ENCODE data around the gene EFHC2. TPM values are rescaled to one million over a fixed set of nuclear protein-coding genes. Genes with fewer than 3 reads are reported as not detected.

Gene EFHC2
- total and polyA plus RNA-seq, 4 donors, result 0.08 to 0.56 TPM; not detected in 2

DNA sequence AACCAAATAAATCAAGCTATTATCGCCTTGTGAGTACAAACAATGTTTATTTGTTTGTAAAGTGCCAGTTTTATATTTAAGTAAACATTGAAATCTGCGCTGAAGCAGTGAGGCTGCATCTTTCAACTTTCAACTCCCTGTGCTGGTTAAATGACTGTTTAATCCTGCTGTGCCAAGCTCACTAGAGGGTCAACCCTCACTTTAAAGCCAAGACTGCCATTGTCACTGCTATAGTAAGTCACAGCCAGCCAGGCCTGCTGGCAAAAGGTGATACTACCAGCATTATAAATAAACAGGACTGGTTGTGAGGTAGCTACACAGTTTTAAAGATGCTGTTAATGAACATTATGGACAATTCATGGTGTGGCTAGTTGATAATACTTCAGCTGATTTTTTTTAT, 34.6 kb downstream of the EFHC2 start:
- no peak for TF ChIP-seq TAF1 (conservative IDR thresholded peaks at IDR 0.05)
- no peak for TF ChIP-seq FOXA1 (IDR thresholded peaks at IDR 0.05)
- TF ChIP-seq, protein P1, sequence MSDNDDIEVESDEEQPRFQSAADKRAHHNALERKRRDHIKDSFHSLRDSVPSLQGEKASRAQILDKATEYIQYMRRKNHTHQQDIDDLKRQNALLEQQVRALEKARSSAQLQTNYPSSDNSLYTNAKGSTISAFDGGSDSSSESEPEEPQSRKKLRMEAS (IDR thresholded peaks at IDR 0.05), result no peak
- TF ChIP-seq, protein P2, sequence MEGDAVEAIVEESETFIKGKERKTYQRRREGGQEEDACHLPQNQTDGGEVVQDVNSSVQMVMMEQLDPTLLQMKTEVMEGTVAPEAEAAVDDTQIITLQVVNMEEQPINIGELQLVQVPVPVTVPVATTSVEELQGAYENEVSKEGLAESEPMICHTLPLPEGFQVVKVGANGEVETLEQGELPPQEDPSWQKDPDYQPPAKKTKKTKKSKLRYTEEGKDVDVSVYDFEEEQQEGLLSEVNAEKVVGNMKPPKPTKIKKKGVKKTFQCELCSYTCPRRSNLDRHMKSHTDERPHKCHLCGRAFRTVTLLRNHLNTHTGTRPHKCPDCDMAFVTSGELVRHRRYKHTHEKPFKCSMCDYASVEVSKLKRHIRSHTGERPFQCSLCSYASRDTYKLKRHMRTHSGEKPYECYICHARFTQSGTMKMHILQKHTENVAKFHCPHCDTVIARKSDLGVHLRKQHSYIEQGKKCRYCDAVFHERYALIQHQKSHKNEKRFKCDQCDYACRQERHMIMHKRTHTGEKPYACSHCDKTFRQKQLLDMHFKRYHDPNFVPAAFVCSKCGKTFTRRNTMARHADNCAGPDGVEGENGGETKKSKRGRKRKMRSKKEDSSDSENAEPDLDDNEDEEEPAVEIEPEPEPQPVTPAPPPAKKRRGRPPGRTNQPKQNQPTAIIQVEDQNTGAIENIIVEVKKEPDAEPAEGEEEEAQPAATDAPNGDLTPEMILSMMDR (IDR thresholded peaks at IDR 0.05; ENCODE audit: low read depth, low read length, missing input control), result no peak
- no peak for TF ChIP-seq HNF4A (conservative IDR thresholded peaks at IDR 0.05)
- TF ChIP-seq, protein P3, sequence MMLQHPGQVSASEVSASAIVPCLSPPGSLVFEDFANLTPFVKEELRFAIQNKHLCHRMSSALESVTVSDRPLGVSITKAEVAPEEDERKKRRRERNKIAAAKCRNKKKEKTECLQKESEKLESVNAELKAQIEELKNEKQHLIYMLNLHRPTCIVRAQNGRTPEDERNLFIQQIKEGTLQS (IDR thresholded peaks at IDR 0.05), result no peak
- TF ChIP-seq, protein P4, sequence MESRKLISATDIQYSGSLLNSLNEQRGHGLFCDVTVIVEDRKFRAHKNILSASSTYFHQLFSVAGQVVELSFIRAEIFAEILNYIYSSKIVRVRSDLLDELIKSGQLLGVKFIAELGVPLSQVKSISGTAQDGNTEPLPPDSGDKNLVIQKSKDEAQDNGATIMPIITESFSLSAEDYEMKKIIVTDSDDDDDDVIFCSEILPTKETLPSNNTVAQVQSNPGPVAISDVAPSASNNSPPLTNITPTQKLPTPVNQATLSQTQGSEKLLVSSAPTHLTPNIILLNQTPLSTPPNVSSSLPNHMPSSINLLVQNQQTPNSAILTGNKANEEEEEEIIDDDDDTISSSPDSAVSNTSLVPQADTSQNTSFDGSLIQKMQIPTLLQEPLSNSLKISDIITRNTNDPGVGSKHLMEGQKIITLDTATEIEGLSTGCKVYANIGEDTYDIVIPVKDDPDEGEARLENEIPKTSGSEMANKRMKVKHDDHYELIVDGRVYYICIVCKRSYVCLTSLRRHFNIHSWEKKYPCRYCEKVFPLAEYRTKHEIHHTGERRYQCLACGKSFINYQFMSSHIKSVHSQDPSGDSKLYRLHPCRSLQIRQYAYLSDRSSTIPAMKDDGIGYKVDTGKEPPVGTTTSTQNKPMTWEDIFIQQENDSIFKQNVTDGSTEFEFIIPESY (IDR thresholded peaks at IDR 0.05), result no peak
- no peak for TF ChIP-seq JUND (IDR thresholded peaks at IDR 0.05)
- no peak for TF ChIP-seq NR2F2 (IDR thresholded peaks at IDR 0.05)
- no peak for TF ChIP-seq HNF4G (IDR thresholded peaks at IDR 0.05)
- no peak for TF ChIP-seq RAD21 (IDR thresholded peaks at IDR 0.05)
- TF ChIP-seq SP1 (IDR thresholded peaks at IDR 0.05), result no peak
- TF ChIP-seq FOXA2 (IDR thresholded peaks at IDR 0.05), result no peak
- no peak for TF ChIP-seq EGR1 (IDR thresholded peaks at IDR 0.05; ENCODE audit: low read depth in 2 of 2)
- TF ChIP-seq, protein P5, sequence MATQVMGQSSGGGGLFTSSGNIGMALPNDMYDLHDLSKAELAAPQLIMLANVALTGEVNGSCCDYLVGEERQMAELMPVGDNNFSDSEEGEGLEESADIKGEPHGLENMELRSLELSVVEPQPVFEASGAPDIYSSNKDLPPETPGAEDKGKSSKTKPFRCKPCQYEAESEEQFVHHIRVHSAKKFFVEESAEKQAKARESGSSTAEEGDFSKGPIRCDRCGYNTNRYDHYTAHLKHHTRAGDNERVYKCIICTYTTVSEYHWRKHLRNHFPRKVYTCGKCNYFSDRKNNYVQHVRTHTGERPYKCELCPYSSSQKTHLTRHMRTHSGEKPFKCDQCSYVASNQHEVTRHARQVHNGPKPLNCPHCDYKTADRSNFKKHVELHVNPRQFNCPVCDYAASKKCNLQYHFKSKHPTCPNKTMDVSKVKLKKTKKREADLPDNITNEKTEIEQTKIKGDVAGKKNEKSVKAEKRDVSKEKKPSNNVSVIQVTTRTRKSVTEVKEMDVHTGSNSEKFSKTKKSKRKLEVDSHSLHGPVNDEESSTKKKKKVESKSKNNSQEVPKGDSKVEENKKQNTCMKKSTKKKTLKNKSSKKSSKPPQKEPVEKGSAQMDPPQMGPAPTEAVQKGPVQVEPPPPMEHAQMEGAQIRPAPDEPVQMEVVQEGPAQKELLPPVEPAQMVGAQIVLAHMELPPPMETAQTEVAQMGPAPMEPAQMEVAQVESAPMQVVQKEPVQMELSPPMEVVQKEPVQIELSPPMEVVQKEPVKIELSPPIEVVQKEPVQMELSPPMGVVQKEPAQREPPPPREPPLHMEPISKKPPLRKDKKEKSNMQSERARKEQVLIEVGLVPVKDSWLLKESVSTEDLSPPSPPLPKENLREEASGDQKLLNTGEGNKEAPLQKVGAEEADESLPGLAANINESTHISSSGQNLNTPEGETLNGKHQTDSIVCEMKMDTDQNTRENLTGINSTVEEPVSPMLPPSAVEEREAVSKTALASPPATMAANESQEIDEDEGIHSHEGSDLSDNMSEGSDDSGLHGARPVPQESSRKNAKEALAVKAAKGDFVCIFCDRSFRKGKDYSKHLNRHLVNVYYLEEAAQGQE (IDR thresholded peaks at IDR 0.05), result no peak
- TF ChIP-seq RXRA (IDR thresholded peaks at IDR 0.05), result no peak
- no peak for TF ChIP-seq GABPA (IDR thresholded peaks at IDR 0.05 in 1 of 2, conservative IDR thresholded peaks at IDR 0.05 in 1 of 2)
- peaks cover 0 to 3% (median 0%) of the 10 kb centered on the region in 4 donors for H3K27me3 ChIP-seq (ENCODE audit: control insufficient read depth in 4 of 4, insufficient read depth in 4 of 4, low read length in 3 of 4)
- no peak overlapping the region for H3K9ac ChIP-seq (ENCODE audit: low read depth in 1 of 2, low read length in 2 of 2)
- H3K9me3 ChIP-seq (ENCODE audit: control insufficient read depth in 4 of 4, low read length in 3 of 4), result no peaks in the 10 kb centered on the region
- H3K27ac ChIP-seq (ENCODE audit: low read depth in 1 of 2, low read length in 2 of 2), result no peak overlapping the region
- no peak overlapping the region for H3K4me3 ChIP-seq (ENCODE audit: low read depth in 1 of 3, low read length in 3 of 3)
- H3K36me3 ChIP-seq (ENCODE audit: control insufficient read depth in 4 of 4, insufficient read depth in 3 of 4, low read depth in 1 of 4, low read length in 3 of 4), result no peaks in the 10 kb centered on the region
- no peaks in the 10 kb centered on the region for H3K4me1 ChIP-seq (ENCODE audit: control insufficient read depth in 4 of 4, insufficient read depth in 4 of 4, low read length in 3 of 4)
- DNase-seq (ENCODE audit: low spot score), result no peak
- 85% methylated on average over 2 of the region's 2 CpGs for WGBS

All from liver (tissue), 9 donors.